Cerebellar nuclear complex (tissue), 1 donor: ENCODE results near the gene EZR.
"Not testable (repeated sequence)": the region's sequence is repeated elsewhere in the genome, so short reads cannot be mapped to it uniquely, and the experiment has no call there.

ENCODE experiments used
- DNase-seq, 2 experiments: peaks; one replicate each; lab custom pipeline; 2025; lab: John Stamatoyannopoulos, UW

Gene EZR

DNA sequence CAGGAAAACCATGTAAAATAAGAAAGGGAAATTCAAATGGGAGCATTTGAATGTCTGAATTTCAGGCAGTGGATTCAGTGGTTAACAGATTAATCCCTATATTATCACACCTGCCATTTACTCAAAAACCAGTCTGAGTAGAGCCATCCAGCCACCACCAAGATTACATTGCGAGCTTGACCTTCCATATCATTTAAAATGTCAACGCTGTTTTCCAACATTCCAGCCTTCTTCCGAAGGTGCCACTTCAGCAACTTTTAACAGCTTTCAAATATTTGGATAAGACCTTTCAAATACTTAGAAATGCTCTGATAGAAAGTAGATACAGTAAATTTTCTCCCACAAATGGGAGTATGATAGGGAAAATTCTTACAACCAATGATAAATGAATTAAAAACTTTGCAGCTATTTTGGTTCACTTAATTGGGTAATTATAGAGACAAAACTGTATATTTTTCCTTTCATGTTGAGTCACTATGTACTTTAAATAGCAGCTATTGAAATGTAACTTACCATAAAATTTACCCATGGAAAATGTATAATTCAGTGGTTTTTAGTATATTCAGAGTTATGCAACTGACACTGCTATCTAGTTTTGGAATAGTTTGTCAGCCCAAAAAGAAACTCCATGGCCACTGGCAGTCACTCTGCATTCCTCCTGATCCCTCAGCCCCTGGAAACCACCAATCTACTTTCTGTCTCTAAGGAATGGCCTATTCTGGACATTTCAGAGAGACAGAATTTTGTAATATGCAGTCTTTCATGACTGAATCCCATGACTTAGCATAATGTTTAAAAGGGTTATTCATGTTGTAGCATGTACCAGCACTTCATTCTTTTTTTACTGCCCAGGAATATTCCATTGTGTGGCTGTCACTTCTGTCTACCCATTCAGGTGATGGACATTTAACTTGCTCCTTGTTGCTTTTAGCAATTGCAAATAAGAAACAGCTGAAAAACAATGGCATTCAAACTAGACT is 21.5 kb downstream of the EZR start:
- no peak for DNase-seq

DNA sequence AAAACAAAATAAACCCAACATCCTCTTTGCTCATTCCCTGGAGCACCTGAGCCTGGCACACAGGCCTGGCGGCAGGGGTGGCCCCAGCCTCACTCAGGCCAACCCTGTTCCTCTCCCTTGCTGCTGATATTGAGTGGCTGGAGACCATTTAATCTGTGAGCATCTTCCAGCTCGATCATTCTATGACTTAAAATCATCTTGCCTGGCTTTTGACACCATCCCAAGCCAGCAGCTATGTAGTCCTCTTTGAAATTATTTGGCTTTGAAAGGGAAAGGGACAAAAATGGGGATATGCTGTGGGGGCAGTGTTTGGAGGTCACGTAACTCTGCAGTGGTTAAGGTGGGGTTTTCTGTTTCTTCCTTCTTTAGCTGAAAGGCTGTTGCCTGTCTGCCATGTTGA is 22.8 kb downstream of the EZR start:
- DNase-seq, result no peak

DNA sequence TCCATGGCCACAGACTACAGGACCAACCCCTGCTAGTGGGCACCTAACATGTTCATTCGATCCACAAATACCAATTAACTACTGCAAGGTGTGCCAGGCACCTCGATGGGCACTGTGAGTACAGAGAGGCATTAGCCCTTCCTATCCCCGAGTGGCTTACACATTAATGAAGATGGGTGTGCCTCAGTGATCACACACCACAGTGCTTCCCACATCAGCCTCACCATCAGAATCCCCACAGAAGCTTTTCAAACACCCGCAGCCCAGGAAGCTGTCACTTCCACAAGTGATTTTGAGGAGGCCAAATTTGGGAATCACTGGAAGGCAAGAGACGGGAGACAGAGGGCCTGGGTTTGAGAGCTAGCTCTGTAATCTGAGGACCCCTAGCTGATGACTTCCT is 23.7 kb downstream of the EZR start:
- DNase-seq, result no peak

DNA sequence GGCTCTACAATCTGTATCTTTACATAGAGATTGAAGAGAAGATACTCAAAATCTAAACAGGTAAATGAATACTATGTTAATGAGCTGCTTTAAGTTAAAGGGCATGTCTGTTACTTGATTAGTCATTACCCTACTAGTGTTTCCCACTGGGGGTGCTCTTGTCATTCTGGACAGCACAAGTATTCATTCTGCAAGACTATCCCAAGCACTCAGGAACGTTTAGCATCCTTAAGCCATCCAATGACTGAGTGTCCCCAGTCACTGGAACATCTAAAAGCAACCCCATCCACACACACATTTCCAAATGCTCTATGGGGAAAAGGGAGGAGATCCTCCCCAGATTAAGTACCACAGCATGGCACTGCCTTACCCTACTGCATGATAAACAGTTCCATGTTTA is 25.7 kb downstream of the EZR start:
- DNase-seq, result no peak

DNA sequence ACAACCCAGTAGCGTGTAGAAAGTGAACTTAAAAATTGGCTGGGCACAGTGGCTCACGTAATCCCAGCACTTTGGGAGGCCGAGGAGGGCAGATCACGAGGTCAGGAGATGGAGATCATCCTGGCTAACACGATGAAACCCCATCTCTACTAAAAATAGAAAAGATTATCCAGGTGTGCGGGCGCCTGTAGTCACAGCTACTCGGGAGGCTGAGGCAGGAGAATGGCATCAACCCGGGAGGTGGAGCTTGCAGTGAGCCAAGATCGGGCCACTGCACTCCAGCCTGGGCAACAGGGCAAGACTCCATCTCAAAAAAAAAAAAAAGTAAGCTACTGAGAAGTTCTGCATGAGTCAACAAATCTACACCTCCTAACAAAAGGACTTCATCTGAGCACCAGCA is 26.7 kb downstream of the EZR start:
- DNase-seq, result not testable (repeated sequence)

DNA sequence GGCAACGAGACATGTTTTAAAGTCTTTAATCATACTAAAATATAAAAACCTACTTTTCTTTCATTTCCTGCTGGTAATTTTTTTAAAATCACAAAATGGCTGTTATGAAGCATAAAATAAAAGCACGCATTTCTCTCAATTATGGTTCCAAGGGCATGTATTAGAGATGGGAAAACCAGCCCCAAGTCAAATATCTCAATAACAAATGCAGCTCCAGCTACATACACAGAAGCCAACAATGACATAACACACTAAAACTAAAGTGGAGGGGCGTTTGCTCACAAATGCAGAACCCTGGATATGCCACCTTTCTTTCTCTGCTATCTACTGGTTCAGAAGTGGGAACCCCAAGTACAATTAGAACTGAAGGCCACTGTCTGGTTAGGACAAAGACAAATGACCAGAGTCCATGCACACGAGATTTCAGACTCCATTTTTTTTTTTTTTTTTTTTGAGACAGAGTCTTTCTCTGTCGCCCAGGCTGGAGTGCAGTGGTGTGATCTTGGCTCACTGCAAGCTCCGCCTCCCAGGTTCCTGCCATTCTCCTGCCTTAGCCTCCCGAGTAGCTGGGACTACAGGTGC is 27.8 kb downstream of the EZR start:
- DNase-seq, result no peak

DNA sequence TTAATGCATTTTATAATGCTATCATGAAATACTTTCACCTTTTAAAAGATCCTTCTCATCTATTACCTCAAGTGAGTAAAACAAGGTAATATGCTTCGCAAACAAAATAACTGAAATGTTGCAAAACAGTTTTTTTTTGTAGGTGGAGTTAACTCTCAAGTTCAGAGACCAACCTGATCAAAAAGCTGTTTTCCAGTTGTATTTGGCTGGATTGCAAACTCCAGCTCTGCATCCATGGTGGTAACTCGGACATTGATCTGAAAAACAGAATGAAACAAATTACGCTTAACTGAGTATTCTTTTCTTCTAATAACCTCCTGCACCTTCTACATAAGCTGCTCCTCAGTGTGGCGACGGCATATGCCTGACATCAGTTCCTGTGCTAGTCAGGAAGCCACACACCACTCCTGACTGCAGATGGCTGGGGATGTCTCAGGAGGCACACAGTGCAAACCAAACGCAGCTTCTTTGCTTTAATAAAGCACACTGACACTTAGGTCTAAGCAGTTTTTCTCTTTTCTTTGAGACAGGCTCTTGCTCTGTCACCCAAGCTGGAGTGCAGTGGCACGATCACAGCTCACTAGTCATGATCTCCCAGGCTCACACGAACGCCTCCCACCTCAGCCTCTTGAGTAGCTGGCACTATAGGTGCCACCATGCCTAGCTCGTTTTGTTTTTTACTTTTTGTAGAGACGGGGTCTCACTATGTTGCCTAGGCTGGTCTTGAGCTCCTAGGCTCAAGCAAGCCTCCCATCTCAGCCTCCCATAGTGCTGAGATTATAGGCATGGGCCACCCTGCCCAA is 29.9 kb downstream of the EZR start:
- no peak for DNase-seq

DNA sequence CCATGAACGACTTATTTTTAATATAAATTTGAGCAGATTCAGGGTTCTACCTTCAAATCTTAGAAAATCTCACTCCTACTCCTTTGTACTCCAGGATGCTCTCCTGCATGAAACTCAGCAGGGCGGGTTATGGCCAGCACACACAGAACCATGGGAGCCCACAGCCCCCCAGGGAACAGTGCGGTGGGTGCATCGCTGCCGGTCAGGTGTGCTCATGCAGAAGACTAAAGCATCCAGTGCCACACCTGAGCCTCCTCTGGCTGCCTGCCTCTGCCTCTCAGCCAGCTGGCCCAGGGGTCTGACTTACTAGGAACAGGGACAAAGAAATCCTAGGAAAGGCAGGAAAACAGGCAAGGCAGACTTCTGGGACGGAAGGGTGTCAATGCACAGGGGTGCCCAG is 31.8 kb downstream of the EZR start:
- DNase-seq, result no peak

DNA sequence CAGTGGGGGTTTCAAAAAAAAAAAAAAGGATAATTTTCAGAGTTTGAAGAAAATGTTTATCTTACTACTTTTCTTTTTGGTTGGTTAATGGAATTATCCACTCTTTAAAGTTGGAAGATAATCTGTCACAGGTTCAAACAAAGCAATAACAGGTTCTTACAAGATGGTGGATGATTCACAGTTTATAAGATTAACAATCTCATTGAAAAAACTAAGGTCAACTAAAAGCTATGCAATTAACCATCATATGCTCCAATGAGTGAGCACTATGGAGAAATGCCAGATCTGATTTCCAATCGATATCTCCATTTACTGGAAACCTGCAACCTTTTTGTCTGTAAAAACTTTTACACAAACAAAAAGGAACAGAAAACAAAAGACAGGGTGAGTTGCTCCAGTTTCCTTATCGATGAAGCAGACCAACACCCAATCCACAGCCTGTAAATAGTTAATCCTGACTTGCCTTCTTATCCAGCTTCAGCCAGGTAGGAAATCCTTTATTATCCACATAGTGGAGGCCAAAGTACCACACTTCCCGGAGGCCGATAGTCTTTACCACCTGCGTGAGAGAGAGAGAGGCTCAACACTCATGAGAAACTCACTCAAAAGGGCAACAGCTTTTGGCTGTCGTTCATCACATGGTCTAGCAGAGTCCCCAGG is 32.4 kb downstream of the EZR start:
- DNase-seq, result no peak

DNA sequence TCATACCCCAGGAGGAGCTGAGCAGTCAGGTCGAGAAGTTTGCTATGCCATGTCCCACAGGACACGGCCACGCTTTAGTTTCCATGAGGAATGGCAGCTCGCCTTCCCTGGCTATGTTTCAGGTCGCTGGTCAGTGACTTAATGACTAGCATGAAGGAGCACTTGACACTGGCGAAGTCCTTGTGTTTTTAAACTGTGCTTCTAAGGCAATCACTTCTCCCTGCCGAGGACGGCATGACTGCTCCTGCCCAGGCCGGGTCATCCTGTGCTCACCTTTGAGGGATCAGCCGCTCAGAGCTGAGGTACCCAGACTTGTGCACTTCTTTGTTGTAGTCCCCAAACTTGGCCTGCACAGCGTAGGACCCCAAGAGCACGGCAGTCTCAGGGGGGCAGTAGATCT is 34.1 kb downstream of the EZR start:
- DNase-seq, result no peak

DNA sequence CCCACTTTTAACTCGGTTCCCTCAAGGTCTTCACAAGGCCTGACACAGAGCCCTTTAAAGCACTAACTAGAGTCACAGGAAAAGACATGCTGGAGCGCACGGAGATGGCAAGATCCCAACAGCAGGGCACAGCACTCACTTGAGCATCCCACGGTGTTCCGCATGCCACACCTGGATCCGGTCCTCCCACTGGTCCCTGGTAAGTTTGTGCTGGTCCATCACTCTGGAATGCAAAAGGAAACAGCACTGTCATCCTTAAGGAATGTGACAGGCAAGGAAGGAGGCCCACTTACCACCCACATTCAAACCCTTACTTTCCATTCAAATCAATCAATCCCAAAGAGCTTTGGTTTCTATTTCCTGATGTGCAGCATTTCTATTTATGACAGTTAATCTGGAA is 34.7 kb downstream of the EZR start:
- no peak for DNase-seq

DNA sequence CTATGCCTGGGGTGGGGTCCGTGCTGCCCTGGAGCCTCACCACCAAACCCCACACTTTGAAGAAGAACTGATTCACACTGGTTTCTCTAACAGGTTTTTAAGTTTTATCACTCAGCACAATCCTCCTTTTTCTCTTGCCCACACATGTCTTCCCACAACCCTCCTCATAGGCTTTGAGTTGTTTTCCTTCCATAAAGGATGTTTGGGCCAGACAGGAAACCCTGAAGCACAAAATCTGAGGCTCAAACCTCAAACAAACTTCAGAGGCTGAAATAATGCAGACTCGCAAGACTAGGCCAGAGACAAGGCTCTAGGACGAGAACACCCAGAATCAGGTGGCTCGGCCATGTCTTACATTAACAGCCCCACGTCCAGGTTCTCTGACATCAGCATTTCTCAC is 35.3 kb downstream of the EZR start:
- DNase-seq, result no peak

DNA sequence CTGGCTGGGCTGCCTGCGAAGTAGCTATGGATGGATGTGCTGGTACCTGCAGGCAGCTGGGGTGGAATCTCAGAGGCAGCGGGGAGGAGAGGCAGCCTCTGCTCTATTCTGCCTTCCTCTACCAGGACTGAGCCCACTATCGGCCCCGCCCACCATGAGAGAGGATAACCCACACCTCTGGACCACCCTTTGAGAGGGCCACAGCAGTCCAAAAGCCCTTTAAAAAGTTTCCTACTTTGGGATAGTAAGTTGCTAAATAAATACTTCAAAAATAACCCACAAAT is 36.1 kb downstream of the EZR start:
- no peak for DNase-seq

DNA sequence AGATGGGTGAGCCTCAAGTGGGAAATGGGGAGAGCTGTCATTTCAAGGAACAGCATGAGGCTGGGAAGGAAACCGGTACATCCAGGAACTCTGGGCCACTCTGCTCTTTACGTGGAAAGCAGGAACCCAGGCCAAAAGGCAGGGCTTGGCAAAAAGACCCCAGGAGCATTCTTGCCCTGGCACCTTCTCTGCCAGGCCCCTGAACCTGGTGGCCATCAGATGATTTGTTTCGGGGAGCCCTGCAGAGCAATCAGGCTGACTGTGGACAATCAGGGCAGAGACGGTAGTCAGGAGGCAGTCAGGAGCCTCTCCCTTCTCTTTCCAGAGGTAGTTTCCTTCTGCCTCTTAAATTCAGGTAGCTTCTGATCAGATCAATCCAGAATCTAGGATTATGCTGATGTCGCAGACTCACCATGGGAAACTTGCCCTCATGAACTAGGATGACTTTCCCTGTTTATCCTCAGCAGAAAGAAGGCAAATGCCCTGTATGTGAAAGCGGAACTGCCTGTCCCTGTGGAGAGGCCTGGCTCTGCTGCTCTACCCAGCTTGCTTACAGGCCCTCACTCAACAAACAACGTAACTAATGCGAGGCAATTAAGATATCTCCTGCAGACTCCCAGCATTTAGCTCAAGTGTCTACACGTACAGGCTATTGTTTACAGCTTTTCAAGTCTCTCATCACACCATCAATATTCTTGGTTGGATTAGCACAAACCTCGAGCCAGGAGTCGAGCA is 36.6 kb downstream of the EZR start:
- DNase-seq, result no peak

DNA sequence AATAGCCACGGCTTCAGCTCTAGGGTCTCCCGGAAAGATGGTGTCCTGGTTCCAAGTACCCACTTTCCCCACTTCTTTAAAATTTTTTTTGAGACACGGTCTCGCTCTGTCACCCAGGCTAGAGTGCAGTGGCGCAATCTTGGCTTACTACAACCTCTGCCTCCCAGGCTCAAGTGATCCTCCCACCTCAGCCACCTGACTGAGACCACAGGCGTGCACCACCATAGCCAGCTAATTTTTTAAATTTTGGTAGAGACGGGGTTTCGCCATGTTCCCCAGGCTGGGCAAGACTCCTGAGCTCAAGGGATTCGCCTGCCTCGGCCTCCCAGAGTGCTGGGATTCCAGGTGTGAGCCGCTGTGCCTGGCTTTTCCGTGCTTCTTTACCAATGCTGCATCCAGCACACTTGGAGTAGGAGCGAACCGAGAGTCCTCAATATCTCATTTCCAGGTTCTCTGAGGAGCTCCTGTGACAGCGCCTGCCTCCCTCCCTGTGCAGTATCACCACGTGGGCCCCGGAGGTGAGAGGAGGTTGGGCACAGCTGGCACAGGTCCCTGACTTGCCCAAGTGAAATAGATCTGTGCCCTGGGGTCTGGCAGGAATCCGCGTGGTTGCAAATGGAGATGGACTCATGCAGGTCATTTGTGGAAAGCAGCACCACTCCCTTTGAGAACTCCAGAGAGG is 37.3 kb downstream of the EZR start:
- DNase-seq, result no peak

DNA sequence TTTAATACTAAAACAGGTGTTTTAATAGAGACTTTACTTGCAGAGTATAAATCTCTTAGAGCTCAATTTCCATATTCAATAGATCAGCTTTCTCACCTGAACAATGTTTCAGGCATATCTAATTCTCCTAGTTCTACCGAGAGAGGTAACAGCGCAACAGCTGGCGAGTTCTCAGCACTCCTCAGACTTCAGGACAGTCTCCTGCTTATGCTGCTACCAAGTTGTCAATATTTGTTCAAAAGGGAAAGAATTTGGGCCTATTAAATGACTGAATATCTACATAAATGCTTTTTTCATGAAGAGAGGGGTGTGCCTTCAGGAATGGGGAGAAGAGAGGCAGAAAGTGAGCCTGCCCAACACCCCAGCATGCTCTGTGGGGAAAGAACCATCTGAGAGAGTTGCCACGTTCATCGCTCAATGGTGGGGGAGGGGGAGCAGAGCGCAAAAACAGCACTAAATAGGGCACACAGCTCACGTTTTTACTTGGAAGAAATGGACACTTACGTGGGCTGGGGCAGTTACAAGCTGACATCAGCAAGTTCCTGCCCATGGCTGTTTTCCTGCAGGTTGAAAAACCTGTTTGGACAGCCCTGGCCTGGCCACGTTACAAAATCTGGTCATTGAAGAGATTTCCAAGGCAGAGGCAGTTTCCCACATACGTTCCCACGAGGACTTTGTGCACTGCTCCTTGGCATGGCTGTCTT is 38.0 kb downstream of the EZR start:
- no peak for DNase-seq

DNA sequence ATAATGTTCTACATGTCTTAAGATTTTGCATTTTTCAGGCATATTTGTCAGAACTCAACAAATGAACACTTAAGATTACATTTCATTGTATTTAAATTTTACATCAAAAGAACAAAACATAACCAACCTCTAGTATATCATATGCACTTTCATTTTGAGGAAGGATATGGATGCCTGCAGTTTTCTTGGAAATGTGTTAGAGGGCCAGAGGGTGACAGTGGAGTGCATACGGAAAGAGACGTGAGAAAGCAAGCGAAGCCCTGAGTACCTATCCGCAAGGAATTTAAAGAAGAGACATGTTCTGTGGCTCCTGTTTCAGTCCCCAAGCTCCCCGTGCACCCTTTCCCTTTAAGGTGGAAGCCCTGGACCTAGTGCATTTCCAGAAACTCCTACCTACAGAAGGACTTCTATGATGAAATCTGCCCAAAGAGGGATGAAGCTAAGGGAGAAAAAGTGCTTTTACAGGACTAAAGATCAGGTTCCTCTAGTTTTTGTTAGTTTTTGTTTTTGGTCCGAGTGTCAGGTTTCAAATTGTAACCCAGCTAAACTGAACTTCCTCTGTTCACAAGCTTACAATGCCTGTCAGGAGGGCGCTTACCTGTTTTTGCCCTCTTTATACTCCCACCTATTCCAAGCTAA is 38.8 kb downstream of the EZR start:
- no peak for DNase-seq

DNA sequence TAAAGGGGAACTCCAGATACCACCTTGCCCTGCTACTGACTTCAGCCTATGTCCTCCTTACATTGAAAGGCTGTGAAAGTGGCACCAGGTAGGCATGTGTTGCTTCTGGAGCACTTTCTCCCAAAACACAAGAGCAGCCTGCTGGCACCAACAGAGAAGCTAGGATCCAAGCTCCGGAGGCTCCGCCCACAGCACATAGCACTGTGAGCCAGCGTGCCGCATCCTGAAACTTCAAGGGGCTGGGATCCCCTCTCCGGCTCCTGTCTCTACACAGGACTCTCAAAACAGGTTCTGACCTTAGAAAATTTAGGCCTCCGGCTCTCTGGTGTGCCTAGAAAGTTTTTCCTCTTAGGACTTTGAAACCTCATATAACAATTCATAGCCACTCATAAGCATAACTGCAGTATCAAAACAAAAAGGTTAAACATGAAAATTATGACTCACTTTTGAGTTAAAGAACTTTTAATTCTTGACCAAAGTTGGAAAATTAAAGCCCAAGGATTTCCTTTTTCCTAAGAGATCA is 41.1 kb downstream of the EZR start:
- DNase-seq, result no peak

DNA sequence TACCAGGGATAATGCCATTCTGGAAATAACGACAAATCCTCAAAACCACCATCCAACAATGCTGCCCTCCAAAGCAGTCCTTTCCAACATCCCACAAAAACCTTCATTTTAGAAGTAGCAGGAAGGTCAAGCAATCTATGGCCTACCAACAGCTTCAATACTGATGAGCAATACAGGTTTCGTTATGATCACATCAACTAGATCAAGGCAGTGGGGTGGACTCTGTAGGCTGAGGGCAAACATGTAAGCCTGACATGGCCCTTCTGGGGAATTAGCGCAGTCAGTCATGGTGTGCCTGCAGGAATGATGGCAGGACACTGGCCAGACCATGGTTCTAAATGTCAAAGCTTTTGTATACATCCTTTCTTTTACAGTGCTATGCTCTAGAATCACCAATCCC is 41.7 kb downstream of the EZR start:
- no peak for DNase-seq

DNA sequence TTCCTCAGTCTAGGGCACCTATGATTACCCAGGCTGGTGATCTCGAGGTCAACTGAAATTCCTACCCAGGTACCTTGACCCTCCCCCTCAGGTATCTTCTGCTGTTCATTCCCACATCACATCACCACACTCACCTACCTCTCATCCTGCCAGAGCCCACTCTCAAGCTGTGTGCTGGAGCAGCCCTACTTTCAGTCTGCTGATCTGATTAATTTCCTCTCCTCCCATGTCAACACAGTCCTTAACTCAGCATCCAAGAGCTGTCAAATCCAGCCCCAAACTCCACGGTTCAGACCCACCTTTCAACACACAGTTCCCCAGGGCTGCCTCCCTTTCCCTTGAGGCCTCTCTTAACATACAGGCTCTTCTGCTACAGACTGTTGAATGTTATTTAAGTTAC is 42.4 kb downstream of the EZR start:
- no peak for DNase-seq
